Stimulated activated CD8-positive, alpha-beta memory T cell treated with anti-CD3 and anti-CD28 coated beads, Interleukin-7, amount 100 ng/mL, for 48 hours (primary cell): ENCODE results near the gene CHERP.
A peak's percentile ranks its signal among the peaks of the same experiment; 100 is the strongest.
"Not testable (repeated sequence)": the region's sequence is repeated elsewhere in the genome, so short reads cannot be mapped to it uniquely, and the experiment has no call there.

Experiments
- DNase-seq, 2 donors: peaks; one replicate each; pipeline ENCODE4 v3.0.0-alpha.2; 2020; ENCODE audit warnings: low read depth in 1 of 2; ENCODE audit errors: extremely low read depth in 1 of 2

The CHERP gene

GRCh38 chr19:16482745-16483144, 59.5 kb downstream of the CHERP start:
- no peak for DNase-seq

DNA sequence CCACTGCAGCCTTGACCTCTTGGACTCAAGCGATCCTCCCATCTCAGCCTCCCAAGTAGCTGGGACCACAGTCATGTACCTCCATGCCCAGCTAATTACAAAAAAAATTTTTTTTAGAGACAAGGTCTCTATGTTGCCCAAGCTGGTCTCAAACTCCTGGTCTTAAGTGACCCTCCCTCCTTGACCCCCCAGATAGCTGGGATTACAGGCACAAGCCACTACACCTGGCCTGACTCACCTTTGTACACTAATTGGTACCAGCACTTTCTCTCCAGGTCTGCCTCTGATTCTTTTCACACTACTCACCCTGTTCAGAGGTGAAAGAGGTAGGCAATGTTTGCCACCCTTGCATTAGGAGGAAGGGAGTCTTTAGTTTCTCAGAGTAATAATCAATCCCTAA, 64.9 kb downstream of the CHERP start:
- no peak for DNase-seq

DNA sequence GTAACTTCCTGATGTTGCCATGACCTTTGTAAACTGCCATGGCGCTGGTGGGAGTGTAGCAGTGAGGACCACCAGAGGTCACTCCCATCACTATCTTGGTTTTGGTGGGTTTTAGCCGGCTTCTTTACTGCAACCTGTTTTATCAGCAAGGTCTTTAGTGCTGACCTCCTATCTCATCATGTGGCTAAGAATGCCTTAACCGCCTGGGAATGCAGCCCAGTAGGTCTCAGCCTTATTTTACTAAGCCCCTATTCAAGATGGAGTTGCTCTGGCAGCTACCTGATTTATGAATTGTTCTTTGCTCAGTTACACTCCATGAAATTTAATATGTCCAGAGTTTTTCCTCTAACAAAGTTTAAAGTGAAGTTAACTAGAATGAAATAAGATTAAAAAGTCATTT, 65.8 kb downstream of the CHERP start:
- no peak for DNase-seq

DNA sequence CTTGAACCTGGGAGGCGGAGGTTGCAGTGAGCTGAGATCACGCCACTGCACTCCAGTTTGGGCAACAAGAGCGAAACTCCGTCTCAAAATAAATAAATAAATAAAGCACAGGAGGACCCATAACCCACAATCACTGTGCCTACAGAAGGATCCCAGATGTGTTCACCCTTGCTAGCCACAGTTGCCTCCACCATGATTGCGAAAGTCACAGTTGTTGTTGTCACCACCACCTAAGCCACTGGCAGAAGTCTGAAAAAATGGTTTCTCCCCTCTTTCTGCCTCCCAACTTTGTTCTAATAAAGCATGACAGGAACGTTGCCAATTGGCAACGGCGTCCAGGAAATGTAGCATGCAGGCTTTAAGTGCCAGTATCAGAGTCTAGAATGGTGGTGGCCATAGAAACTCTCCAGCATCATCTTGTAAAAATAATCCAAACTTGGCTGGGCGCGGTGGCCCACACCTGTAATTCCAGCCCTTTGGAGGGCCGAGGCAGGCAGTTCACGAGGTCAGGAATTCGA, 68.3 kb downstream of the CHERP start:
- DNase-seq = no peak

DNA sequence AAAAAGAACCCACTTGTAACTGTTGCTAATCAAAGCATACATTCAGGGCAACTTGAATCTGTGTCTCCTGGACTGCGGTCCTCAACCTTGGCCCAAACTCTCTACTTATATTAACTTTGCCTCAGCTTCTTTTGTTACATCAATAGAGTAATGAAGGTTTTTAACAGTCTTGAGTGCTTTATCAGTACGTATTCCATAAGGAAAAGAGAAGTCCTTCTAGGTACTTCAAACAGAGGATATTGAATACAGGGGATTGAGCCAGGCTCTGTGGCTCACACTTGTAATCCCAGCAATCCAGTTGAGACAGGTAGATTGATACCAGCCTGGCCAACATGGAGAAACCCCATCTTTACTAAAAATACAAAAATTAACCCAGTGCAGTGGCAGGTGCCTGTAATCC, 69.2 kb downstream of the CHERP start:
- no peak for DNase-seq

- not testable (repeated sequence) for DNase-seq
These were observed 69.7 kb downstream of the CHERP start for GRCh38 chr19:16472559-16472899.

DNA sequence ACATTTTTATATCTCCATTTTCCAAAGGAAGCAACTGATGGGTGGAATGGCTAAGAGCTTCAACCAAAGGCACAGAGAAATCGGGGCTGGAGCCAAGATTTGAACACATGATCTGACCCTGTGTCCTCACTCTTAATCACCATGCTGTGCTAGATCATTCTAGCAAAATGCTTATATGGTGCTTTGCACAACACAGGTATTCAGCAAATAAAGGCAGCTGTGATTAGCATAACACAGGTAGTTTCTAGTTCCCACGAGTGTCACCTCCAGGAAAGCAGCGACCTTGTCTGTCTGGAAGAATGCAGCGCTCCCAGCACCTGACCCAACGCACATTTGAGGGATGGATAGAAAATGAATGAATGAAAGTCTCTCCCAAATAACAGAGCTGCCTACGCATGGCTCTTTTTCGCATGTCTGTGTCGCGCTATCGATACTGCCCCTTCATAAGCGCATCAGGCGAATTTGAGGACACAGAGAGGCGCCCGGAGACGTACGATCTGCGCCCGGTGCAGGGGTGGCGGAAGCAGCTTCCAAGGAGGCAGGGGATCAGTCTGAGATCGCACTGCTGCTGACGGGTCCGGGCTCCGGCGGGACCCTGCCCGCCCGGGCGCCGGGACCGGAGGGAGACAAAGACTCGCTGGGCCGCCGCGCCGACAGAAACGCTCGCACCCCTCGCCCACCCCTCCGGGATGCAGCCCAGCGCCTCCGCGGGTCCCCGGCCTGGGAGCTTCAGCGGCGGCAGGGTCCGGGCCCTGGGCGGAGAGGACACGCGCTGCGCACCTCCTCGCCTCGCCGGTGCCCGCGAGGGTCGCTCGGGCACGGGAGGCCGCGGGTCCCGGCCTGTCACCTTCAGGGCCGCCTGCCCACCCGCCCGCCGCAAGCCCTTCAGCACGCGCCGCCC, 71.1 kb downstream of the CHERP start:
- DNase-seq = peak in 1 of 2 donors; percentile 2

DNA sequence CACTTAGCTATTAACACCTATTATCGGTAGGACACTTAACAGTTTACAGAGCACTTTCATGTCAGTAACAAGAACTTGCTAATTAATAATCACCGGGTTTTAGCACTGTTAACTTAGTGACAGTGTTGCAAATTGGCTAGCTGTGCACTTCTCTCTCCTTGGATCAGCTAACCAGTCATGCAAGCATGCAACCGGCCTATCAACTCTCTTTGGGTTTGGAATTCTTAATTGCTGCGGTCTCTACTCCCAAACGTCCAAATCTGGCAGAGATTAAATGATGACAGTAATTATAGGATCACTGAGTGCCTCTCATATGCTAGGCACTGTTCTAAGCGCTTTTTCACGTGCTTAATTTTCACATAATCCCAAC, 71.7 kb downstream of the CHERP start:
- DNase-seq = no peak
